K562 (cell line): ENCODE results near the gene KCTD16. TPM values are rescaled to one million over a fixed set of nuclear protein-coding genes. Genes with fewer than 3 reads are reported as not detected.

Experiments used
- ATAC-seq: fragments of 200-7000 bp; cut with Tn5 transposase; 3 replicates; pipeline ENCODE4 v1.9.1; 2020; ENCODE audit warnings: moderate library complexity
- BruUV-seq: library from RNA; stranded (reverse); fragments of 400-500 nt; replicated peaks from 2 replicates; lab custom pipeline; 2021; lab: Mats Ljungman, UMichigan
- CTCF ChIA-PET: fragments of 300-600 bp; formaldehyde crosslinking; extraction: SDS; loops from one replicate; lab custom pipeline; 2021; ENCODE audit warnings: low intra/inter-chr PET ratio; lab: Yijun Ruan, JAX
- POLR2A ChIA-PET: fragments of 300-600, 350-650 bp; sonication (Branson Sonifier 250); formaldehyde crosslinking; extraction: SDS; loops from one replicate; lab custom pipeline; 2021; ENCODE audit warnings: antibody characterized with exemption, inconsistent platforms; lab: Yijun Ruan, JAX
- DNase-seq, 4 experiments: peaks; one replicate each; pipeline versions ENCODE4 v3.0.0 to v3.0.0-alpha.2; 2011 to 2018; ENCODE audit warnings: low spot score in 3 of 4, mixed read lengths in 3 of 4; ENCODE audit errors: extremely low read depth in 1 of 4
- FAIRE-seq: peaks from 2 replicates; lab custom pipeline; 2011; peaks lifted over from hg19 to GRCh38; lab: Jason Lieb, UNC
- H2AFZ ChIP-seq: 2 replicates; pipeline ENCODE4 v1.6.0; 2011; ENCODE audit warnings: low read depth, low read length, control low read depth, inconsistent platforms
- H3K27ac ChIP-seq: fragments of 200-600 bp; 3 replicates; pipeline ENCODE4 v1.8.0; 2011; ENCODE audit warnings: low read depth, mild to moderate bottlenecking, control low read depth, inconsistent platforms, low read length, moderate library complexity, mixed read lengths; ENCODE audit errors: extremely low read depth
- H3K27me3 ChIP-seq, 2 experiments: fragments of 300-600 bp in 1 of 2; 2 replicates in 1 of 2; 3 replicates in 1 of 2; pipeline versions ENCODE4 v1.6.0 to v1.8.0; 2011; ENCODE audit warnings: inconsistent platforms in 2 of 2, low read length in 2 of 2, mild to moderate bottlenecking in 1 of 2, mixed read lengths in 1 of 2, moderate library complexity in 1 of 2; ENCODE audit not compliant: control insufficient read depth in 2 of 2, insufficient read depth in 2 of 2
- H3K36me3 ChIP-seq: fragments of 300-600 bp; 3 replicates; pipeline ENCODE4 v1.8.0; 2011; ENCODE audit warnings: mild to moderate bottlenecking, low read length, inconsistent platforms; ENCODE audit not compliant: control insufficient read depth, insufficient read depth
- H3K4me1 ChIP-seq, 2 experiments: fragments of 200-600 bp in 1 of 2; replicated peaks in 1 of 2; 2 replicates in 1 of 2; 3 replicates in 1 of 2; pipeline versions ENCODE4 v1.5.1 to v1.8.0; 2011; ENCODE audit warnings: inconsistent platforms in 2 of 2, low read length in 2 of 2, mild to moderate bottlenecking in 1 of 2, mixed read lengths in 1 of 2, moderate library complexity in 1 of 2; ENCODE audit not compliant: control insufficient read depth in 2 of 2, insufficient read depth in 2 of 2
- H3K4me2 ChIP-seq: 2 replicates; pipeline ENCODE4 v1.6.1; 2011; ENCODE audit warnings: low read length, control low read depth, inconsistent platforms, mixed read lengths; ENCODE audit not compliant: insufficient read depth
- H3K4me3 ChIP-seq: fragments of 200-600 bp; sonication (generic), shearing (Covaris generic); 2 replicates; pipeline ENCODE4 v1.5.1; 2016; ENCODE audit warnings: control low read depth, inconsistent platforms
- H3K79me2 ChIP-seq: fragments of 200-600 bp; 3 replicates; pipeline ENCODE4 v1.8.0; 2011; ENCODE audit warnings: low read length, inconsistent platforms; ENCODE audit not compliant: control insufficient read depth, insufficient read depth
- H3K9ac ChIP-seq, 2 experiments: 2 replicates each; pipeline versions ENCODE4 v1.6.0 to v1.6.1; 2011; ENCODE audit warnings: low read depth in 2 of 2, low read length in 2 of 2, control low read depth in 1 of 2, inconsistent platforms in 1 of 2, mild to moderate bottlenecking in 1 of 2, mixed read lengths in 1 of 2; ENCODE audit not compliant: insufficient read depth in 1 of 2
- H3K9me1 ChIP-seq: one replicate; pipeline ENCODE4 v1.6.0; 2011; ENCODE audit warnings: inconsistent platforms, mild to moderate bottlenecking, low read length, moderate library complexity; ENCODE audit not compliant: control insufficient read depth, insufficient read depth
- H3K9me3 ChIP-seq: replicated peaks from 2 replicates; pipeline ENCODE4 v1.5.1; 2011; ENCODE audit warnings: low read depth, low read length, inconsistent platforms; ENCODE audit not compliant: control insufficient read depth, insufficient read depth
- H4K20me1 ChIP-seq: replicated peaks from 2 replicates; pipeline ENCODE4 v1.6.1; 2011; ENCODE audit warnings: low read length, inconsistent platforms, mixed read lengths; ENCODE audit not compliant: control insufficient read depth, insufficient read depth
- FOXA1 ChIP-seq: fragments of 450-650 bp; IDR thresholded peaks from 2 replicates; pipeline ENCODE4 v1.6.1; 2016; ENCODE audit warnings: mild to moderate bottlenecking, borderline replicate concordance
- FOXJ2 ChIP-seq: fragments of 200-800 bp; sonication (Bioruptor generic); IDR thresholded peaks from 2 replicates; pipeline ENCODE4 v1.6.1; 2016; ENCODE audit warnings: missing genetic modification characterization, missing compliant biosample characterization
- MED1 ChIP-seq: sonication (generic); formaldehyde crosslinking; IDR thresholded peaks from 2 replicates; pipeline ENCODE4 v1.8.1; 2023; ENCODE audit warnings: missing genetic modification reagents, borderline replicate concordance
- RBM25 ChIP-seq: fragments of 200-400 bp; formaldehyde crosslinking; IDR thresholded peaks from 2 replicates; pipeline ENCODE4 v1.6.1; 2018; ENCODE audit warnings: low read length, low read depth, moderate library complexity; ENCODE audit not compliant: severe bottlenecking
- ZEB2 ChIP-seq: fragments of 450-650 bp; IDR thresholded peaks from 2 replicates; pipeline ENCODE4 v1.6.1; 2016
- ZNF316 ChIP-seq: fragments of 450-650 bp; IDR thresholded peaks from 2 replicates; pipeline ENCODE4 v1.6.1; 2016
- ZNF347 ChIP-seq: fragments of 450-650 bp; formaldehyde crosslinking; IDR thresholded peaks from 2 replicates; pipeline ENCODE4 v1.4.0; 2020; ENCODE audit warnings: low read depth, mild to moderate bottlenecking, moderate library complexity
- WGBS: fragments of 100-300 bp; shearing (Covaris generic); methylation state at CpG from one replicate; pipeline ENCODE4 v1.1.6; 2016; ENCODE audit warnings: low coverage, mixed read lengths; ENCODE audit not compliant: insufficient coverage; ENCODE audit errors: missing lambda C conversion rate; 5-methylcytosine and 5-hydroxymethylcytosine counted together
- in situ Hi-C: fragments of 300-500 bp; cut with MboI; formaldehyde crosslinking; loops from 4 replicates; pipeline ENCODE4 v1.15.0; 2018; ENCODE audit warnings: inconsistent platforms, mixed read lengths
- intact Hi-C: fragments of 100-400 bp; cut with micrococcal nuclease; formaldehyde crosslinking; loops from 2 replicates; pipeline ENCODE4 v1.14.2; 2022
- polyA plus RNA-seq, 8 experiments: library from polyadenylated mRNA; depleted of rRNA in 4 of 8; stranded (reverse) in 5 of 8; unstranded in 3 of 8; fragments of >200 nt; fragmentation: Nextera tagmentation in 2 of 8; fragmentation: Illumina TruSeq in 1 of 8; extraction: Ambion mirVana in 2 of 8; extraction: Trizol in 1 of 8; gene quantifications; 2 replicates each; pipeline versions ENCODE4 v1.2.1 to v1.2.3, GENCODE V29; 2011 to 2014; ENCODE audit warnings: inconsistent platforms in 1 of 8, missing spikeins in 1 of 8
- total RNA-seq, 7 experiments: library from RNA; depleted of rRNA in 6 of 7; stranded (reverse); fragments of >200 nt in 6 of 7; fragmentation: Illumina TruSeq in 2 of 7; extraction: Trizol in 2 of 7; gene quantifications; 2 replicates each; pipeline versions ENCODE4 v1.2.1 to v1.2.3, GENCODE V29; 2011 to 2021; ENCODE audit warnings: low replicate concordance in 1 of 7
- TF ChIP-seq, protein P1 (sequence below): IDR thresholded peaks from 2 replicates; pipeline ENCODE4 v1.6.1; 2016; ENCODE audit warnings: missing genetic modification characterization, missing compliant biosample characterization
- TF ChIP-seq, protein P2 (sequence below), 2 experiments: fragments of 450-650 bp; IDR thresholded peaks; 2 replicates each; pipeline ENCODE4 v1.6.1; 2016; ENCODE audit warnings: mild to moderate bottlenecking in 2 of 2, borderline replicate concordance in 1 of 2, low read depth in 1 of 2, moderate library complexity in 1 of 2

KCTD16 gene
- total and polyA plus RNA-seq, 9 of the 15 experiments (the other 6 are each of a cell fraction or from before 2014, with no cell fraction given) = 0.04 TPM; not detected in 8

DNA sequence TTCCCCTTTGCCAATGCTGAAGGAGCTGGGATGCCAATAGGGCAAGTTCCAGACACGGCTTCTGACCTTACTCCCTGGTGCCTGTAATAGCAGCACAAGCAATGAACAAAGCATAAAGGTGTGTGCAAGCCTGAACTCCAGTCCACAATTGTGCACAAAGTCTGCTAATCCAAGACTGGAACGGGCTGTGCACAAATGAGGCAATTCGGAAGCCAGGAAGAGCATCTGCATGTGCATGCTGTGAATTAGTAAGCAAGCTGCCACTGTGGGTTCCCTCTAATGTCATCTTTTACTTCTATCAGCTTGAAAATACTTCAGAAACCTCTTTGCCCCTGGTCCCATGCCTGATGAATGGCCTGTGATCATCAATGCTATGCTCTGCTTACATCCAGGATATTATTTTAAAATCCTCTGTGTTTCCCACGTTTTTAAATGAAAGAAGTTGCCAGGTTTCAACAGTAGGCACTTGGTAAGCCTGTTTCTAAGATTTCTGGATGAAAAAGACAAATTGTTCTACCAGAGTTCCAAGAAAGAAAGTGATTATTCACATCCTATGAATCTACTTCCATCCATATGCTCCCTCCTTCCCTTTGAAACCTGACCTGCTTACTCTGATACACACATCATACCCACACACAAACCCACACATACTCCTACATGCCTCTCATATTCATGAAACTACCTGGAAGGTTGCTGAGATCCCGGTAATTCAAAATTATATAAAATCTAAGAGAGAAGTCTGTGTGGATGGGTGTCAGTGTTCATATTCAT, 165.7 kb downstream of the KCTD16 start:
- WGBS = 0% methylated on average over 5 of the region's 5 CpGs

More for the DNA sequence above, 165.7 kb downstream of the KCTD16 start:
- BruUV-seq = no TSS peak
- Histone ChIP-seq H3K36me3 (no peaks in the 10 kb centered on the region), H3K9me3 (no peaks in the 10 kb centered on the region), H3K4me1 (no peaks in the 10 kb centered on the region), H2AFZ (no peak overlapping the region), H3K4me3 (no peak overlapping the region), H3K9me1 (no peaks in the 10 kb centered on the region), H4K20me1 (no peaks in the 10 kb centered on the region), H3K27me3 (no peaks in the 10 kb centered on the region), H3K79me2 (no peaks in the 10 kb centered on the region), H3K27ac (no peak overlapping the region), H3K4me2 (no peak overlapping the region), H3K9ac (no peak overlapping the region)
- TF ChIP-seq RBM25 (no peak), ZNF347 (CRISPR knock-in tag) (no peak), ZEB2 (no peak), FOXJ2 (no peak), FOXA1 (no peak), ZNF316 (no peak), MED1 (CRISPR knock-in tag) (no peak)
- TF ChIP-seq, protein P1, sequence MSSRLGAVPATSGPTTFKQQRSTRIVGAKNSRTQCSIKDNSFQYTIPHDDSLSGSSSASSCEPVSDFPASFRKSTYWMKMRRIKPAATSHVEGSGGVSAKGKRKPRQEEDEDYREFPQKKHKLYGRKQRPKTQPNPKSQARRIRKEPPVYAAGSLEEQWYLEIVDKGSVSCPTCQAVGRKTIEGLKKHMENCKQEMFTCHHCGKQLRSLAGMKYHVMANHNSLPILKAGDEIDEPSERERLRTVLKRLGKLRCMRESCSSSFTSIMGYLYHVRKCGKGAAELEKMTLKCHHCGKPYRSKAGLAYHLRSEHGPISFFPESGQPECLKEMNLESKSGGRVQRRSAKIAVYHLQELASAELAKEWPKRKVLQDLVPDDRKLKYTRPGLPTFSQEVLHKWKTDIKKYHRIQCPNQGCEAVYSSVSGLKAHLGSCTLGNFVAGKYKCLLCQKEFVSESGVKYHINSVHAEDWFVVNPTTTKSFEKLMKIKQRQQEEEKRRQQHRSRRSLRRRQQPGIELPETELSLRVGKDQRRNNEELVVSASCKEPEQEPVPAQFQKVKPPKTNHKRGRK (tag) = no peak
- TF ChIP-seq, protein P2, sequence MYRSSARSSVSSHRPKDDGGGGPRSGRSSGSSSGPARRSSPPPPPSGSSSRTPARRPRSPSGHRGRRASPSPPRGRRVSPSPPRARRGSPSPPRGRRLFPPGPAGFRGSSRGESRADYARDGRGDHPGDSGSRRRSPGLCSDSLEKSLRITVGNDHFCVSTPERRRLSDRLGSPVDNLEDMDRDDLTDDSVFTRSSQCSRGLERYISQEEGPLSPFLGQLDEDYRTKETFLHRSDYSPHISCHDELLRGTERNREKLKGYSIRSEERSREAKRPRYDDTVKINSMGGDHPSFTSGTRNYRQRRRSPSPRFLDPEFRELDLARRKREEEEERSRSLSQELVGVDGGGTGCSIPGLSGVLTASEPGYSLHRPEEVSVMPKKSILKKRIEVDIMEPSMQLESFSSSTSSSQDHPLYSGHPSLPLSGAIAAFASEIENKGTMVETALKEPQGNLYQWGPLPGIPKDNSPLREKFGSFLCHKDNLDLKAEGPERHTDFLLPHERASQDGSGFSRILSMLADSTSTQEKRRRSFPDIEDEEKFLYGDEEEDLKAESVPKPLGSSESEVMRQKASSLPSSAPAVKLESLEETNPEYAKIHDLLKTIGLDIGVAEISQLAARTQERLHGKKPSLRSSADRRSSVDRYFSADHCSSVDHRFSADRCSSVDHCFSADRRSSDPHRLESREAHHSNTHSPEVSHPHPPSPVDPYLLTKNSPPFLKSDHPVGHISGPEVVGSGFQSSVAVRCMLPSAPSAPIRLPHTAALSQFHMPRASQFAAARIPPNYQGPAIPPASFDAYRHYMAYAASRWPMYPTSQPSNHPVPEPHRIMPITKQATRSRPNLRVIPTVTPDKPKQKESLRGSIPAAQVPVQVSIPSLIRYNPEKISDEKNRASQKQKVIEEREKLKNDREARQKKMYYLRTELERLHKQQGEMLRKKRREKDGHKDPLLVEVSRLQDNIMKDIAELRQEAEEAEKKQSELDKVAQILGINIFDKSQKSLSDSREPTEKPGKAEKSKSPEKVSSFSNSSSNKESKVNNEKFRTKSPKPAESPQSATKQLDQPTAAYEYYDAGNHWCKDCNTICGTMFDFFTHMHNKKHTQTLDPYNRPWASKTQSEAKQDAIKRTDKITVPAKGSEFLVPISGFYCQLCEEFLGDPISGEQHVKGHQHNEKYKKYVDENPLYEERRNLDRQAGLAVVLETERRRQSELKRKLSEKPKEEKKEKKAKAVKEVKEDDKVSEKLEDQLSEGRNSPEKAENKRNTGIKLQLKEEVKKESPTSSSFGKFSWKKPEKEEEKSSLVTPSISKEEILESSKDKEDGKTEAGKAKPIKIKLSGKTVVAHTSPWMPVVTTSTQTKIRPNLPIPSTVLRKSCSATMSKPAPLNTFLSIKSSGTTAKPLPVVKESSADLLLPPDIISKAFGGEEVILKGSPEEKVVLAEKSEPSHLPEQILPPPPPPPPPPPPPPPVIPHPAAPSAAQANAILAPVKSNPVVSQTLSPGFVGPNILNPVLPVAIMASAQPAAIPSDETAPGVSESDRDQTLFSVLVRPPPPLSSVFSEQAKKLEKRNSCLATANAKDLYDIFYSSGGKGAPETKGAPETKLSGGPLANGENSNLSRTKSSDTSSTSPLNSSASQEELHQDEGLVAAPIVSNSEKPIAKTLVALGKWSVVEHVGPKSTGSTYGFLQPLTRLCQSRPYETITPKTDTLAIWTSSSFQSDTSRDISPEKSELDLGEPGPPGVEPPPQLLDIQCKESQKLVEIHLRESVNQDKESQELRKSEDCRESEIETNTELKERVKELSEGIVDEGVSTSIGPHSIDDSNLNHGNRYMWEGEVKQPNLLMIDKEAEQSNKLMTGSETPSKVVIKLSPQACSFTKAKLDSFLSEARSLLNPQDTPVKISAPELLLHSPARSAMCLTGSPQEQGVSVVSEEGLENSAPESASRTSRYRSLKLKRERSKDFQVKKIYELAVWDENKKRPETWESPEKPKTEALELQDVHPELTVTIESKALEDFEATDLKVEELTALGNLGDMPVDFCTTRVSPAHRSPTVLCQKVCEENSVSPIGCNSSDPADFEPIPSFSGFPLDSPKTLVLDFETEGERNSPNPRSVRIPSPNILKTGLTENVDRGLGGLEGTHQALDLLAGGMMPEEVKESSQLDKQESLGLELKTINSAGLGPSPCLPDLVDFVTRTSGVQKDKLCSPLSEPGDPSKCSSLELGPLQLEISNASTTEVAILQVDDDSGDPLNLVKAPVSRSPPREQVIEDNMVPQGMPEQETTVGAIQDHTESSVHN (IDR thresholded peaks at IDR 0.05; ENCODE audit: borderline replicate concordance in 1 of 2, low read depth in 1 of 2) = no peak
- ATAC-seq (no peak), DNase-seq (no peak), FAIRE-seq (no peak)
- POLR2A ChIA-PET = interaction anchor here (0.6 kb wide), 1 partner anchor 1699 kb away, joined by 3 read pairs; no protein-coding TSS in a partner anchor
- CTCF ChIA-PET = no interaction called here
- in situ Hi-C loops (no loop called here), intact Hi-C loops (no loop called here)
